GM10266 (cell line): Measurements from ENCODE around the gene HCN1.
A peak's percentile ranks its signal among the peaks of the same experiment; 100 is the strongest.

ENCODE experiments used
- DNase-seq: peaks from one replicate; pipeline ENCODE4 v3.0.0; 2012; ENCODE audit errors: extremely low spot score
- CTCF ChIP-seq: IDR thresholded peaks from 2 replicates; pipeline ENCODE4 v1.5.1; 2012; ENCODE audit warnings: mild to moderate bottlenecking, low read depth; ENCODE audit not compliant: control insufficient read depth, insufficient read depth; ENCODE audit errors: missing control alignments

HCN1 gene

GRCh38 chr5:45696206-45696836 lies at the start of gene HCN1:
HCN1 (minus strand) TSS chr5:45696380.
- peak; percentile 38 for DNase-seq
- TF ChIP-seq CTCF, result peak; percentile 39

- TF ChIP-seq CTCF, result no peak
- no peak for DNase-seq
These were observed 44.9 kb upstream of the HCN1 start for GRCh38 chr5:45741110-45741509.

- DNase-seq, result no peak
- no peak for TF ChIP-seq CTCF
These were observed 41.0 kb upstream of the HCN1 start for GRCh38 chr5:45737153-45737552.

GRCh38 chr5:45725537-45725936 lies 29.4 kb upstream of the HCN1 start:
- no peak for TF ChIP-seq CTCF
- no peak for DNase-seq

GRCh38 chr5:45697201-45697600 lies 1.0 kb upstream of the HCN1 start:
- TF ChIP-seq CTCF, result no peak

GRCh38 chr5:45695804-45696156 lies 400 bp downstream of the HCN1 start:
- DNase-seq, result peak; percentile 11
- TF ChIP-seq CTCF, result no peak

More at GRCh38 chr5:45697201-45697600, 1.0 kb upstream of the HCN1 start:
- DNase-seq, result no peak

GRCh38 chr5:45694971-45695803 lies 993 bp downstream of the HCN1 start:
- peak; percentile 12 for DNase-seq
- TF ChIP-seq CTCF, result no peak
